Hematopoietic multipotent progenitor cell treated with erythropoietin and hydrocortisone succinate and interleukin-3 and kit ligand, for 8 days (in vitro differentiated cells): ENCODE data around the gene NUDT3.

ENCODE experiments used
- DNase-seq: peaks from one replicate; pipeline ENCODE4 v3.0.0-alpha.2; 2015

NUDT3 gene

DNA sequence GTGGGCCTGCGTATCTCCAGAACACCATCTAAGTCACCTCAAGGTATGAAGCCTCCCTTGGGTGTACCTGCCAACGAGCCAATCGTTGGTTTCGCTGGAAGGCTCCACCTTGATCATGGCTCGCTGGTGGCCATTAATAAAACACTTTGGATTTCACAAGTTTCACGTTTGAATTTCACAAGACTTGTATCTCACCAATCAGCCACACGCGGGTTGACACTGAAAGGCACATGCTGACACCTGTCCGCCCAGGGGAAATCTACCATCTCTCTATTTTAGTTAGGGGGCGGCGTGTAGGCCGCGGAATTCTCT, 156.4 kb downstream of the NUDT3 start:
- peak; percentile 80 for DNase-seq

DNA sequence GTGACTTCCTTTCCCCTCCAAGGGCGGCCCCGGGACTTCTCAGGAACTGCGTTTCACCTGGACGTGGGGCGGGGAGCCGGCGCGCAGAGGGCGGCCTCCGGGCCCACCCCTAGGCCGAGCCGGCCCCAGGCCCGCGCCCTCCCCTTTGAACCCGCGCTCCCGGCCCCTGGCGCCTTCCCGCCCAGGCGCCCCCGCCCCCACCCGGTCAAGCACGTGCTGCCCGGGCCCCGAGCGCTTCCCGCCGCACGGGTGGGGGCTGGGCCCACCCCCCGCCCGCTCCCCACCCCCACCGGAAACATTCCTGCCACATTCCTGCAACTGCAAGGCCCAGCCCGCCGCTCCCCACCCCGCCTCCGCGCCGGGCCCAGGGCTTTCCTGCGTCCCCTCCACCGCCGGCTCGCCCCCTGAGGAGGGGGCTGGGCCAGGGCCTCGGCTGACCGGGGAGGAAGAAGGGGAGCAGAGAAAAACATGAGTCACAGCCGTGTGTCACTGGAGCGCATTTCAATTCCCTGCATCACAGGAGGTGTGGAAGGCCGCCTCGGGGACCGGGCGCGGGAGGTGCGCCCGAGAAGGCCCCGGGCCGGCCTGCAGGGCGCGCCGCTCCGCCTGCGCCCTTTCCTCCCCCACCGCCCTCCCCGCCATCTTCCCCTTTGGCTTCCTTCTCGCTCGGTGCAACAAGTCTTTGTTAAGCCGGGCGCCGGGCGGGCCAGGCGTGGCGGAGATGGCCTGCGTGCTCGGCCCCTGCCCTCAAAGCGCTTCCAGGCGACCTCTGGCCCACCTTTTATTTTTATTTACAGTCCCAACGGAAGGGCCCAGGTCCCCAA, 156.9 kb downstream of the NUDT3 start:
- peak; percentile 73 for DNase-seq

DNA sequence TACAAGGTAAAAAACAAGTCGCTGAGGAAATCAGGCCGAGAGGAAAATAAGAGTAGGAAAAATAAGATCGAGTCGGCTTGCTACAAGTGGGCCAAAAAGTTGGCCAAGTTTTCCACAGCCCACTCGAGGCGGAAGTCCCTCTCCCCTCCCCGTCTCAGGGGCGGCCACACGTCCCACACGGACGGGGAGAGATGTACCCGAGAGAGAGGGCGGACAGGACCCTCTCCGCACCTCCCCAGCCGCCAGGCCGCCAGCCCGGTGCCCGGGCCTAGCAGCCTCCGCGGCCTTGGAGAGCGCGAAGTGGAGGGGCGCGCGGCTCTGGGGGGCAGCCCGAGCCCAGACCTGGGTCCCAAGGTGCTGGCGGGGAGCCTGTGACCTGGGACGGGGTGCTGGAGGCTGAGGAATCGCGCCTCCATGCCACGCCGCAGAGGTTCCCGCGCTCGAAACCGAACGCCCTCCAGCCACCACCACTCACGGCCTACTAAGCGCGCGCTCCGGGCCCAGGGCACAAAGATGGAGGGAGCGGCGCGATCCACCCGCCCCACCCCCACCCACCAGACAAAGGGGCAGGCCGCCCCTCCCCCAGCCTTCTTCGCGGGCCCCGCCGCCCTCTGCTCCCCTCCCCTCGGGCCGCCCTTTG, 157.7 kb downstream of the NUDT3 start:
- DNase-seq: no peak

DNA sequence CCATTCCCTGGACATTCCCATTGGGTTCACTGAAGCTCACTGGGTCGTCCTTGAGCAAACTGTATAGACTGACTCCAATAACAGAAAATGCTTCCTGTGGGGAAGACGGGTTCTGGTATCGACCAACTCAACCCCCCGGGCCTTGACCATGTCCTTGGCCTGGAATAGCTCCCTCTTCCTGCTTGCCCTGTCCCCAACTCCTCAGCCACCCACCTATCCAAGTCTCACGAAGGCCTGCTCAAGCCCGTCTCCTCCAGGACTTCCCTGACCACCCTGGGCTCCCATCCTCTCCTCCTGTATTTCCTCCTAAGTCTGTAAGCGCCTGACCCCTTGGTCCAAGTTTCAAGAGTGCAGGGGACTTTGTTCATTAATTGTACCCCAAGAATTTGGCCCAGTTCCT, 158.6 kb downstream of the NUDT3 start:
- DNase-seq: no peak

DNA sequence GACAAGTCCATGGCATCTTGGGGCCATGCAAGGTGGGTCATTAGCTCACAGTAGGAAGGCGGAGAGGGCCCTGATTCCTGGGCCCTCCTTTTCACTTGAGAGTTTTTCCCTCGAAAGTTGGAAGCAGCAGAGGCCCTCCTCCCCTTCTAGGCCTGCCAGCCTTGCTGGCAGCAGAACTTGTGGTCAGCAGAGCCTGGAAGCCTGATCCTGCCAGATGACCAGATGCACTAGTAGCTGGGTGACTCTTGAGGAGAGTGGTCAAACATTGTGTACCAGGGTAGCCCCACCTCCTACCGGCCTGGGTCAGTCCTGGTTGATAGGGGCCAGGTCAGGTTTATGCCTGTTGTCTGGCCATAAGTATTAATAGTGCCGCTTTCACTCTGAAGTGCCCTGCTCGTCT, 159.6 kb downstream of the NUDT3 start:
- no peak for DNase-seq

DNA sequence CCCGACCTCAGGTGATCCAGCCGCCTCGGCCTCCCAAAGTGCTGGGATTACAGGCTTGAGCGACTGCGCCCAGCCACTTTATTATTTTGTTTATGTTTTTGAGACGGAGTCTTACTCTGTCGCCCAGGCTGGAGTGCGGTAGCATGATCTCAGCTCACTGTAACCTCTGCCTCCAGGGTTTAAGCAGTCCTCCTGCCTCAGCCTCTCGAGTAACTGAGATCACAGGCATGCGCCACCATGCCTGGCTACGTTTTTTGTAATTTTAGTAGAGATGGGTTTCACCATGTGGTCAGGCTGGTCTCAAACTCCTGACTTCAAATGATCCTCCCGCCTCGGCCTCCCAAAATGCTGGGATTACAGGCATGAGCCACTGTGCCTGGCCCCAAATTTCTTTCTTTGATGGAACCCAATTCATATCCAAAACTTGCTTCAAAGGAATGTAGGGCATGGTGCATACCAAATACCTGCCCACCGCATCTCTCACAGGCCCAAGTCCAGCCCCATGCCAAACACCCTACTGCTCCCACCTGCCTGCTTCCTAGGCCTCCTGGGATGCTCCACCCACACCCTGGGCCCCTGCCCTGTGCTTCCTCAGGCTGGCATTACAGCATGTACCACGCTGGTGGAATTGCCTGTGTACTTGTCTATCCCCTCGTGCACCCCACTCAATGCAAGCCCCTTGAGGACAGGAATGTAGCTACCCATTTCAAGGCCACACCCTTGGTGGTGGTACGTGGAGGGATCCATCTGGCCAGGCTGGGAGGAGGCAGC, 160.7 kb downstream of the NUDT3 start:
- no peak for DNase-seq

DNA sequence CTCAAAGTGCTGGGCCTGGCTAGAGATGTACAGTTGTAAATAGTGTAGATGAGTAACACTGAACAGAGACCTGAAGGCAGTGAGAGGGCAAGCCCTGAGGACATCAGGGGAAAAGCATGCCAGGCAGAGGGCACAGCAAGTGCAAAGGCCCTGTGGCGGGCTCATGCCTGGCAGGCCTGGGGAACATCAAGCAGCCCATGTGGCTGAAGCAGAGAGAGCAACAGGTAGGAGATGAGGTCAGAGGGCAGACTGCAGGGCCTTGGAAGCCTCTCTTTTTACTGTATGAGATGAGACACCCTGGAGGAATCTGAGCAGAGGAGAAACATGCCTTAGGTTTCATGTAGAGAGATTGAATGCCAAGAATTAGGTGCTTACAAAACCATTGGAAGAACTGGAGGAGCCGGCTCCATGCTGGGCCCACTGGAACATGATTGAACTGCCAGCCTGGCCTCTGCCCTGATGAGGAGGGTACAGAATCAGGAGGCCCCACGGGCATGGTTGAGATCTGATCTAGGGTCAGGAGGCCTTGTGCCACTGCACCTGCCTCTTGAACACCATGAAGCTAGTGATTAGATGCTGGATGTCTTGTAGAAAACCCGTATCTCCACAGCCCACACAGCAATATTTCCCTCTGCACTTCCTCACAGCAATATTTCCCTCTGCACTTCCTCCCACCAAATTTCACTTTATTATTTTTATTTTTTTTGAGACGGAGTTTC, 161.7 kb downstream of the NUDT3 start:
- peak; percentile 43 for DNase-seq

DNA sequence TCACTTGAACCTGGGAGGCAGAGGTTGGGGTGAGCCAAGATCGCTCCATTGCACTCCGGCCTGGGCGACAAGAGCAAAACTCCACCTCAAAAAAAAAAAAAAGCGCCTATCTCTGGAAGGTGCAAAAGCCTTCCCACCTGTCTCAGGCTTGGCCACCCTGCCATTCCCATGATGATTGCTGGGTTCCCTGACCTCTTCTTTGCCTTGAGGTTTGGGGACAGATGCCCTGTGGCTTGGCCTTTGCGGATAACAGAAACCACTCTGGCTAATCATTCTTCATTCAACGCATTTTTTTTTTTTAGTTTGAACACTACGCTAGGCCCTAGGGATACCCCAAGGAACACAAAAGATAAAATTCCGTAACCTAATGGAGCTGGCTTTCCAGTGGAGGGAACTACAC, 162.6 kb downstream of the NUDT3 start:
- DNase-seq: no peak
